ENCODE measurements around the gene SMAD7. TPM values are rescaled to one million over a fixed set of nuclear protein-coding genes. Genes with fewer than 3 reads are reported as not detected.

The SMAD7 gene
- total RNA-seq, 1 donor = 89.7 TPM

DNA sequence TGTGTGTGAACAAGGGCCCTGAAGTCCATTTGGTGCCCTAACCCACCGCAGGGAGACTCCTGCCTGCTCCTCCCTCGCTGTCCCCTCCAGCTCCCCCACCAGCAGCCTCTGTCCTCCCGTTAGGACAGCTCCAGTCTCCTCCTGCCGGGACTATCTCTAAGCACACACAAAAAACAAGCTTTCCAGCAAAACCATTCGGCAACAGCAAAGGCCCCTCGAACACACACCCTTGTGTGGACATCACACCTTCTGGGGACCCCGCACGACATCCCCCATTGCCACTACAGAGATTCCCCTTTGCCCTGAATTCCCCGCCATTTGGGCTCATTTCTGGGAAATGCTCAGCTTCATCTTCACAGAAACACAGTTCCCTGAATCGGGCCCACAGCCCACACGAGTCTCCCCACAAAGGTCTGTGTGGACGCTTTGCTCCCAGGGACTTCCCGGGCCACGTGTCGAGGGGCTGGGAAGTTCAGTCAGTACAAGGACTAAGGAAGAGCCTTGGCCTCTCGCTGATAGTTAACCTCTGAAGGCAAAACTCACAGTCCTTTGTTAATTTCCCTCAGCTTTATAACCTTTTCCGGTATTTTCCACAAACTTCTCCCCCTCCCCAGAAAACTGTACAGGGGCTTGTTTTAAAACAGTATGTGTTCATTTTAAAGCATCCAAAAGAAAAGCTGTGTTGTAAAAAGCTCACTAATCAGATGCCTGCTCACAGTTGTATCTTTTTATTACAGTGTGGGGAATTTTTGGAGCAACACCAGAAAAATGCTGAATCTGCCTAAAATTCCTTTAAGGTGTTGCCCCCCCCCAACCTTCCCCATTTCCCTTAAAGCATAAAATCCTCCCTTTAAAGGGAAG lies 25.9 kb downstream of the SMAD7 start:
- H3K9me3 ChIP-seq (ENCODE audit: low read depth, low read length) = no peaks in the 10 kb centered on the region
- no peak overlapping the region for H3K4me3 ChIP-seq (ENCODE audit: low read length)
- no peaks in the 10 kb centered on the region for H3K27me3 ChIP-seq (ENCODE audit: insufficient read depth, low read length)
- H3K4me1 ChIP-seq (ENCODE audit: insufficient read depth, low read length) = peaks cover 81% of the 10 kb centered on the region

DNA sequence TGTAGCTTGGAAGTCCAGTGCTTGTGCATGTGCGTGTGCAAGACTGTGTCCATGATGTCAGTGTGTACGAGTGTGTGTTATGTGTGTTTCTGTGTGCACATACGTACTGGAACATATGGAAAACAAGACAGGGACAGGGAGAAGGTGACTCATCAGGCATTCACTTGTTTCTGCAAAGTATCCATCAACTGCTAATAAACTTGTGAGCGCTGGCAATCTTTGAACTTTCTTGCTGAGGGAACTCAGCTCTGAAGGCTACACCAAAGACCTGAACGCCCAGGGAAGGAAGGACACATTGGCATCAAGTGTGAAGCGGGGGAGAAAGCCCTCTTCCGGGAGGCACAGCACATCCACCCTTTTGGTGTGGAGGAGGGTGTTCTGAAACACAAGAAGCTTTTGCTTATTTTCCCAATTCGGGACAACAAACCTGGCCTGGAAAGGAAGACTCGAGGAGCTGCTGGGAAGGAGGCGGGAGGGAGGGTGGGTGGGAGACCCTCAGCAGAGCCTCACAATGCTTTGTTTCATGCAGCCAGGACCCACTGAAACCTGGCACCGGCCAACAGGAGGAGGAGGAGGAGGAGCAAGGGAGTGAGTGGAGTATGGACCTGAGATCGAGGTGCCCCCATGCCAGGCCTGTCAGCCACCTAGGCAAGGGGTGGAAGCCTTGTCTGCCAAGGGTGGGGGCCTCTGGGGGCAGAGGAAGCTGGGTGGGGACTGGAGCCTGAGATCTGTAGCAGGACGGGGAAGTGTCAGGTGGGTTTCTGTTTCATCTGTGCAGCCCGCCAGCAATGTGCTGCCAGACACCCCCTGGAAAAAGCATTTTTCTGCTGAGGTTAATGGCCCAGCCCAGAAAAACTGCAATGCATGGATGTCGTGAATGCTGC lies 26.8 kb downstream of the SMAD7 start:
- Histone ChIP-seq H3K4me1 (ENCODE audit: insufficient read depth, low read length) (peaks cover 72% of the 10 kb centered on the region), H3K27me3 (ENCODE audit: insufficient read depth, low read length) (no peaks in the 10 kb centered on the region), H3K9me3 (ENCODE audit: low read depth, low read length) (no peaks in the 10 kb centered on the region), H3K4me3 (ENCODE audit: low read length) (no peak overlapping the region)

- no peak overlapping the region for H3K4me3 ChIP-seq (ENCODE audit: low read length)
- H3K9me3 ChIP-seq (ENCODE audit: low read depth, low read length) = no peaks in the 10 kb centered on the region
- H3K27me3 ChIP-seq (ENCODE audit: insufficient read depth, low read length) = no peaks in the 10 kb centered on the region
- H3K4me1 ChIP-seq (ENCODE audit: insufficient read depth, low read length) = peaks cover 69% of the 10 kb centered on the region
Observed at GRCh38 chr18:48922801-48923730, 27.7 kb downstream of the SMAD7 start.

GRCh38 chr18:48922226-48922800 lies 28.5 kb downstream of the SMAD7 start:
- no peaks in the 10 kb centered on the region for H3K27me3 ChIP-seq (ENCODE audit: insufficient read depth, low read length)
- no peaks in the 10 kb centered on the region for H3K9me3 ChIP-seq (ENCODE audit: low read depth, low read length)
- peaks cover 69% of the 10 kb centered on the region for H3K4me1 ChIP-seq (ENCODE audit: insufficient read depth, low read length)
- H3K4me3 ChIP-seq (ENCODE audit: low read length) = no peak overlapping the region

GRCh38 chr18:48921305-48922225 lies 29.2 kb downstream of the SMAD7 start:
- no peaks in the 10 kb centered on the region for H3K27me3 ChIP-seq (ENCODE audit: insufficient read depth, low read length)
- H3K4me3 ChIP-seq (ENCODE audit: low read length) = no peak overlapping the region
- no peaks in the 10 kb centered on the region for H3K9me3 ChIP-seq (ENCODE audit: low read depth, low read length)
- H3K4me1 ChIP-seq (ENCODE audit: insufficient read depth, low read length) = peaks cover 66% of the 10 kb centered on the region

DNA sequence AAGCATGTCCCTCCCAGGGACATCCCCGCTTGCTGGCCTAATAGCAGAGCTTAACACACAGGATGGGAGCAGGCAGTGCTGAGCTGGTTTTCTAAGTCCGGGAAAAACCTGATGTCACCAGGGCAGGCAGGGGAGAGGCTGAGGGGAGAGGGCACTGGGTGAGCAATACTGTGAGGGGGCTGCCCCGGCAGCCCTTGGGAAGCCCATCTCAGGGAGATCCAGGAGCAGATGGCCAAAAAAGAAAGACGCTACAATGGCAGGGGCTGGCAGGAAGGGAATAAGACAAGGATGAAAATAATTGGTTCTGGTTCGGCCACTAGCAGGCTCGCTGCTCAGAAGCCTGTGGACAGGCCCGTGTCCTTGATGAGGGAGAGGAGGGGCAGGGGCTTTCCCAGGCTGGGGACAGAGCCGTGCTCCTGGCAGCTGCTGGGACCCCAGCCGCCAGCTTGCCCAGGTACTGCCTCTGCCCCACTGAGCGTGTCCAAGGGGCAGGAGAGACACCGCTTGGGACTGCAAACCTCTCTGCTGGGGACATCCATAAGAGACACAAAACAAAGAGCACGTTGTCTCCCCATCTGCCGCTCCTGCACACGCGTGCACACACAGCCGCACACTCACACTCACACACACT lies 30.2 kb downstream of the SMAD7 start:
- Histone ChIP-seq H3K27me3 (ENCODE audit: insufficient read depth, low read length) (no peaks in the 10 kb centered on the region), H3K4me1 (ENCODE audit: insufficient read depth, low read length) (peaks cover 66% of the 10 kb centered on the region), H3K9me3 (ENCODE audit: low read depth, low read length) (no peaks in the 10 kb centered on the region), H3K4me3 (ENCODE audit: low read length) (no peak overlapping the region)

GRCh38 chr18:48919547-48919946 lies 31.2 kb downstream of the SMAD7 start:
- no peak overlapping the region for H3K4me3 ChIP-seq (ENCODE audit: low read length)
- H3K27me3 ChIP-seq (ENCODE audit: insufficient read depth, low read length) = no peaks in the 10 kb centered on the region
- peaks cover 56% of the 10 kb centered on the region for H3K4me1 ChIP-seq (ENCODE audit: insufficient read depth, low read length)
- no peaks in the 10 kb centered on the region for H3K9me3 ChIP-seq (ENCODE audit: low read depth, low read length)

DNA sequence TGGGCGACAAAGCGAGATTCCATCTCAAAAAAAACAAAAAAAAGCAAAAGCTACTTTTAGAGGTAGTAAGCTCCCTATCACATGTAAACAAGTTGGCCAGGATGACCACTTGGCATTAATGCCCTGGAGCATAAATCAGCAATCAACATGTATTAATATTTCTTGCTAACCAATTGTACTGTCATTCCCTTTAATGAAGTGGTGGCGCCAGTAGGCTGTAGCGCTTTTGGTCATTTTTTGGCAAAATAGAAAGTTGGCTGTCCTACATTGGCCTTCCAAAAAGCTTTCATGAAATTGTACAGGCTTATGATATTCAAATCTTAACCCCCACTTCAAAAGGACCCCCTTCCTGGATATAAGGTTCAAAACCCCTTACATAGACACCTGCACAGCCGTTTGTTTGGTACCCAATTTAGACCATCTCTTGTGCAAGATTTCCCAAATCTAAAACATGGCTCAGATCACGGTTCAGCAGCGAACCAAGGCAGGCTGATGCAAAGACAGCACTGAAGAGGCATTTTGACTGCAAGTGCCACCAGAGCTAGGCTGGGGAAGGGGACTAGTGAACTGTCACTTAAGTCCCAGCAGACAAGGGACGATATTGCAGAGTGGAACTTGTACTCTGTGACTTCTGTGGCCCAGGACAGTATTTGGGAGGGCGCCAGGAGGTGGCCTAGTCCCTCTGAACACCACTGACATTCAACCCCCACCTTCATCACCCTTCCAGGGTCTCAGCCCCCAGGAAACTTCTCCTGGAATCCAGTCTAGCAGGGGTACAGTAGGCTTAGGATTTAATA lies 31.9 kb downstream of the SMAD7 start:
- no peaks in the 10 kb centered on the region for H3K9me3 ChIP-seq (ENCODE audit: low read depth, low read length)
- H3K4me1 ChIP-seq (ENCODE audit: insufficient read depth, low read length) = peaks cover 49% of the 10 kb centered on the region
- H3K27me3 ChIP-seq (ENCODE audit: insufficient read depth, low read length) = no peaks in the 10 kb centered on the region
- H3K4me3 ChIP-seq (ENCODE audit: low read length) = no peak overlapping the region

GRCh38 chr18:48917579-48918517 lies 32.9 kb downstream of the SMAD7 start:
- H3K27me3 ChIP-seq (ENCODE audit: insufficient read depth, low read length) = no peaks in the 10 kb centered on the region
- H3K4me3 ChIP-seq (ENCODE audit: low read length) = no peak overlapping the region
- H3K9me3 ChIP-seq (ENCODE audit: low read depth, low read length) = no peaks in the 10 kb centered on the region
- peaks cover 39% of the 10 kb centered on the region for H3K4me1 ChIP-seq (ENCODE audit: insufficient read depth, low read length)

GRCh38 chr18:48915626-48916425 lies 34.9 kb downstream of the SMAD7 start:
- Histone ChIP-seq H3K4me3 (ENCODE audit: low read length) (no peak overlapping the region), H3K27me3 (ENCODE audit: insufficient read depth, low read length) (no peaks in the 10 kb centered on the region), H3K9me3 (ENCODE audit: low read depth, low read length) (no peaks in the 10 kb centered on the region), H3K4me1 (ENCODE audit: insufficient read depth, low read length) (peaks cover 27% of the 10 kb centered on the region)

GRCh38 chr18:48914581-48915251 lies 36.0 kb downstream of the SMAD7 start:
- H3K9me3 ChIP-seq (ENCODE audit: low read depth, low read length) = no peaks in the 10 kb centered on the region
- H3K27me3 ChIP-seq (ENCODE audit: insufficient read depth, low read length) = no peaks in the 10 kb centered on the region
- no peak overlapping the region for H3K4me3 ChIP-seq (ENCODE audit: low read length)
- H3K4me1 ChIP-seq (ENCODE audit: insufficient read depth, low read length) = peaks cover 31% of the 10 kb centered on the region

Measured in mononuclear cell (primary cell).